ENCODE measurements around the gene CLEC1A.
"Not testable (repeated sequence)": the region's sequence is repeated elsewhere in the genome, so short reads cannot be mapped to it uniquely, and the experiment has no call there.

CLEC1A gene

GRCh38 chr12:10048526-10048925, 50.3 kb downstream of the CLEC1A start:
- DNase-seq (ENCODE audit: low read depth, low spot score) = no peak

- no peak for DNase-seq (ENCODE audit: low read depth, low spot score)
Measured at GRCh38 chr12:10042167-10042566, 56.6 kb downstream of the CLEC1A start.

GRCh38 chr12:10033783-10034545, 64.8 kb downstream of the CLEC1A start:
- DNase-seq (ENCODE audit: low read depth, low spot score) = no peak

GRCh38 chr12:10031771-10032175, 67.0 kb downstream of the CLEC1A start:
- DNase-seq (ENCODE audit: low read depth, low spot score) = peak; percentile 12

DNA sequence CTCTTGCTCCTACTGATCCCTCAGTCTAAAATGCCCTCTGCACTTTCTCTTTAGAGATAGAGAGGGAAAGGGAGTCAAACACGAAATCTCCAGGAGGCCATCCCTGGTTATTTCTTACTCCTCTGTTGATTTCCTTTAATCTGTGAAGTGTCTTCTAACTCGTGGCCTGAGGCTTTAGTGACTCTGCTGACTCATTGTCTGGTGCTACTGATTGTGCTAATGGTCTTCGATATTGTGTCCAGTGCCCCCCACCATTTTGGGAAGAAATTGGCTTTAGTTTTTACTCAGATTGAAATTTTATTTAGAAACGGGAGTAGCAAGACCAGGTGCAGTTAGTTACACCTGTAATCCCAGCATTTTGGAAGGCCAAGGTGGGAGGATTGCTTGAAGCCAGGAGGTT, 67.5 kb downstream of the CLEC1A start:
- DNase-seq (ENCODE audit: low read depth, low spot score) = no peak

GRCh38 chr12:10030446-10030845, 68.3 kb downstream of the CLEC1A start, which contains the start of gene CLEC9A:
TSS of gene CLEC9A (plus strand) at chr12:10030682. CDS start at chr12:10052688, 22,006 bp downstream.
- DNase-seq (ENCODE audit: low read depth, low spot score) = no peak

DNA sequence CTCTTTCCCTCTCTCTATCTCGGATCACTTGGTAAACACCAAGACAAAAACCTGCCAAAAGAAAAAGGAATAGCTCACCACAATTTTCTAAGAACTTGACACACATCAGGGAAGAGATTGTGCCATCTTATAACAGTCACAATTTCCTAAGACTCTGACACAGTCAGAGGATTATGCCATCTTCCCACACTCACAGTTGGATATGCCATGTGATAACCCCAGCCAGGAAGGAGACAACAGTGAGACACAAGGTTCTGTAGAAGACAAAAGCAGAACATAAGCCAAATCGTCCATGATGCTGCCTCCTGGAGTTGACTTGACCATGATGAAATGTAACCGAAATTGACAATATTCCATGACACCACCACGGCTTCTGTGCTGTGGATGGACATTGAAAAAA, 71.1 kb downstream of the CLEC1A start:
- no peak for DNase-seq (ENCODE audit: low read depth, low spot score)

GRCh38 chr12:10027311-10027710, 71.5 kb downstream of the CLEC1A start:
- DNase-seq (ENCODE audit: low read depth, low spot score) = no peak

DNA sequence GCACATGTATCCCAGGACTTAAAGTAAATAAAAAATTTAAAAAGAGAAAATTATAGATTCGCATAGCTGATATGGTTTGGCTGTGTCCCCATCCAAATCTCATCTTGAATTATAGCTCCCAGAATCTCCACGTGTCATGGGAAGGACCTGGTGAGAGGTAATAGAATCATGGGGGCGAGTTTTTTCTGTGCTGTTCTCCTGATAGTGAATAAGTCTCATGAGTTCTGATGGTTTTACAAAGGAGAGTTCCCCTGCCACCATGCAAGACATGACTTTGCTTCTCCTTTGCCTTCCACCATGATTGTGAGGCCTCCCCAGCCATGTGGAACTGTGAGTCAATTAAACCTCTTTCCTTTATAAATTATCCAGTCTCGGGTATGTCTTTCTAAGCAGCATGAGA, 72.1 kb downstream of the CLEC1A start:
- not testable (repeated sequence) for DNase-seq (ENCODE audit: low read depth, low spot score)

- DNase-seq (ENCODE audit: low read depth, low spot score) = no peak
Measured at GRCh38 chr12:10025236-10025635, 73.5 kb downstream of the CLEC1A start.

DNA sequence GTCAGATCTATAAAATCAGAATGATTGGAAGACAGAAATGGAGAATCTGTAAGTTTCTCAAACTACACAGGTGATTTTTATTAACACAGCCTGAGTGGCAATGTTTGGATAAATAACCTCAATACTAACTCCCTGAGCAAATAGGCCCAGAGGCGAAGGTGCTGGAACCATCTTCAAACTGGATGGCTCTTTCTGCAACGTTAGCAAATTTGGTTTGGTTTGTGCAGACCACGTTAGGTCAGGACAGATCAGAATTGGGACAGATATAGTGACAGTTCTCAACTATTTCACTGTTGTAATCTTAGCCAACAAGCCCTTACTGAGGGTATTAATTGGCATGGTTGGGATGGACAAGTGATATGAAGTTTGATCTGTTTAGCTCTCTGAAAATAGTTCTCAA, 77.4 kb downstream of the CLEC1A start:
- no peak for DNase-seq (ENCODE audit: low read depth, low spot score)
